ENCODE data around the gene TADA1. TPM values are rescaled to one million over a fixed set of nuclear protein-coding genes. Genes with fewer than 3 reads are reported as not detected.

TADA1 gene
- total RNA-seq, 1 experiment from 2014 or later = 13.1 TPM

GRCh38 chr1:166869318-166870099 lies 6.6 kb downstream of the TADA1 start:
- H3K27me3 Mint-ChIP-seq (ENCODE audit: unreplicated experiment) = no peaks in the 10 kb centered on the region
- no TSS peak for BruUV-seq (replicated peaks)
- peaks cover 26% of the 10 kb centered on the region for H3K36me3 Mint-ChIP-seq (ENCODE audit: insufficient read depth, unreplicated experiment)
- no peaks in the 10 kb centered on the region for H3K9me3 Mint-ChIP-seq (ENCODE audit: low read depth, unreplicated experiment)
- CTCF ChIA-PET = interaction anchor here (0.5 to 0.7 kb wide), 2 partner anchors 69 to 87 kb away, joined by 3 to 9 read pairs; no protein-coding TSS in a partner anchor
- intact Hi-C loops (cut with micrococcal nuclease; ENCODE audit: unreplicated experiment) = no loop called here
- H3K27ac Mint-ChIP-seq (ENCODE audit: unreplicated experiment) = no peak overlapping the region
- H3K4me1 Mint-ChIP-seq (ENCODE audit: low read depth, unreplicated experiment) = no peaks in the 10 kb centered on the region
- TF ChIP-seq, protein P1, sequence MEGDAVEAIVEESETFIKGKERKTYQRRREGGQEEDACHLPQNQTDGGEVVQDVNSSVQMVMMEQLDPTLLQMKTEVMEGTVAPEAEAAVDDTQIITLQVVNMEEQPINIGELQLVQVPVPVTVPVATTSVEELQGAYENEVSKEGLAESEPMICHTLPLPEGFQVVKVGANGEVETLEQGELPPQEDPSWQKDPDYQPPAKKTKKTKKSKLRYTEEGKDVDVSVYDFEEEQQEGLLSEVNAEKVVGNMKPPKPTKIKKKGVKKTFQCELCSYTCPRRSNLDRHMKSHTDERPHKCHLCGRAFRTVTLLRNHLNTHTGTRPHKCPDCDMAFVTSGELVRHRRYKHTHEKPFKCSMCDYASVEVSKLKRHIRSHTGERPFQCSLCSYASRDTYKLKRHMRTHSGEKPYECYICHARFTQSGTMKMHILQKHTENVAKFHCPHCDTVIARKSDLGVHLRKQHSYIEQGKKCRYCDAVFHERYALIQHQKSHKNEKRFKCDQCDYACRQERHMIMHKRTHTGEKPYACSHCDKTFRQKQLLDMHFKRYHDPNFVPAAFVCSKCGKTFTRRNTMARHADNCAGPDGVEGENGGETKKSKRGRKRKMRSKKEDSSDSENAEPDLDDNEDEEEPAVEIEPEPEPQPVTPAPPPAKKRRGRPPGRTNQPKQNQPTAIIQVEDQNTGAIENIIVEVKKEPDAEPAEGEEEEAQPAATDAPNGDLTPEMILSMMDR (IDR thresholded peaks at IDR 0.05; ENCODE audit: unreplicated experiment) = no peak
- no peak overlapping the region for H3K4me3 Mint-ChIP-seq (ENCODE audit: low read depth, unreplicated experiment)
- DNase-seq = no peak

DNA sequence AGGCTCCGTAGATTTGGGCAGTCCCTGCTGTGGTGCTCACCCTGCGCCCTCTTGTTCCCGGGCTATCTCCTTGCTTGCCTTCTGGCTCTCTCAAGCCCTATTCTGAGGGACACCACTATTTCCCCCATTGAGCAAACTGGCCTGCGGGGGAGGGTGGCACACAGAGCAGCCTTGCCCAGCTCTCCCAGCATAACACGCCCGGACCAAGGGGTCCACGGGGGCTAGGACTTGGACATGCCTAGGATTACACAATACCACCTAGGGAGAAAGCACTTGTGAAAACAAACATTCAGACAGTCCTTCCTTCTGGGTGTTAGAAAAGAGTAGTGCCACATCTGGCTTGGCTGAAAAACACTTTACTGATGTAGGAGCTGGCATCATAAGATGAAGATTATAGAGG lies 7.4 kb downstream of the TADA1 start:
- H3K36me3 Mint-ChIP-seq (ENCODE audit: insufficient read depth, unreplicated experiment) = peaks cover 26% of the 10 kb centered on the region
- no peak overlapping the region for H3K27ac Mint-ChIP-seq (ENCODE audit: unreplicated experiment)
- TF ChIP-seq, protein P1 (IDR thresholded peaks at IDR 0.05; ENCODE audit: unreplicated experiment) = no peak
- no peak for DNase-seq
- H3K4me1 Mint-ChIP-seq (ENCODE audit: low read depth, unreplicated experiment) = no peaks in the 10 kb centered on the region
- H3K9me3 Mint-ChIP-seq (ENCODE audit: low read depth, unreplicated experiment) = no peaks in the 10 kb centered on the region
- no peak overlapping the region for H3K4me3 Mint-ChIP-seq (ENCODE audit: low read depth, unreplicated experiment)
- intact Hi-C loops (cut with micrococcal nuclease; ENCODE audit: unreplicated experiment) = no loop called here
- CTCF ChIA-PET = interaction anchor here (0.7 kb wide), 1 partner anchor 70 kb away, joined by 3 read pairs; no protein-coding TSS in a partner anchor
- no TSS peak for BruUV-seq (replicated peaks)
- H3K27me3 Mint-ChIP-seq (ENCODE audit: unreplicated experiment) = no peaks in the 10 kb centered on the region

DNA sequence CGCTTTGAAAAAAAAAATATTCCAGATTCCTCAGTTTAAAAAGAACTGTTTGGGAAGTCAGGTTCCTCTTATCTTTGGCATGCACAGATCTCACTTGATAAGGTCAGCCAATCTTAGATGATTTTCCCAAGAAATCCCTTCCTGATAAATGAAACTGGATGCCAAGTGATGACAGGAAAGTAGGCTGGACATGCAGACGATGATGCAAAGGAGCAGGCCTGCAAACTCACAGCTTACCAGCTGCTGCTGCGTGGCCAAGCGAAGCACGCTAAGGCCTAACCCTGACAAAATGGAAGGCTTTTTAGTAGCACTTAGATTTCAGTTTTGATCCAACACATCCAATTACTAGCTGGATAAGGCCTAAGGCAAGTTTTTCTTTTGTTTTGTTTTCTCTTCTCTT lies 10.1 kb downstream of the TADA1 start:
- no TSS peak for BruUV-seq (replicated peaks)
- intact Hi-C loops (cut with micrococcal nuclease; ENCODE audit: unreplicated experiment) = no loop called here
- no peaks in the 10 kb centered on the region for H3K27me3 Mint-ChIP-seq (ENCODE audit: unreplicated experiment)
- H3K9me3 Mint-ChIP-seq (ENCODE audit: low read depth, unreplicated experiment) = no peaks in the 10 kb centered on the region
- no peak overlapping the region for H3K27ac Mint-ChIP-seq (ENCODE audit: unreplicated experiment)
- H3K4me3 Mint-ChIP-seq (ENCODE audit: low read depth, unreplicated experiment) = no peak overlapping the region
- DNase-seq = no peak
- TF ChIP-seq, protein P1 (IDR thresholded peaks at IDR 0.05; ENCODE audit: unreplicated experiment) = no peak
- no peaks in the 10 kb centered on the region for H3K4me1 Mint-ChIP-seq (ENCODE audit: low read depth, unreplicated experiment)
- CTCF ChIA-PET = no interaction called here
- peaks cover 26% of the 10 kb centered on the region for H3K36me3 Mint-ChIP-seq (ENCODE audit: insufficient read depth, unreplicated experiment)

DNA sequence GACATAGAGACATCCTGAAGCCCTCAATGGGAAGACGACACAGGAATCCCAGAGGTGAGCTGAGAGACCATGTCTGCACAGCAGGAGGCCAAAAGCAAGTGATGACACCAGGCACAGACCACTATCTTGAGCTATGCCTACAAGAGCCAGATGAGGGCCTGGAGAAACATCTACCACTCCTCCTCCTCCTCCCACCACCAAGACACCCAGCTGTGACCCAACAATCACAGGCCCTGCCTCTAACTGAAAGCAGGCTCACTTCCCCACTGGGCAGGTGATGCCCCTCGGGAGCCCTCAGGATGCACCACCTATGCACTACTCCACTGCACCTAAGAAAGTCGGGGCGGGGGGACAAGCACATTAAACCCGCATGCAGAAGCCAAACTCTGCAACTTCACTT lies 16.5 kb downstream of the TADA1 start:
- H3K4me1 Mint-ChIP-seq (ENCODE audit: low read depth, unreplicated experiment) = no peaks in the 10 kb centered on the region
- no peak overlapping the region for H3K4me3 Mint-ChIP-seq (ENCODE audit: low read depth, unreplicated experiment)
- BruUV-seq (replicated peaks) = no TSS peak
- CTCF ChIA-PET = no interaction called here
- H3K27ac Mint-ChIP-seq (ENCODE audit: unreplicated experiment) = no peak overlapping the region
- intact Hi-C loops (cut with micrococcal nuclease; ENCODE audit: unreplicated experiment) = no loop called here
- H3K9me3 Mint-ChIP-seq (ENCODE audit: low read depth, unreplicated experiment) = no peaks in the 10 kb centered on the region
- H3K36me3 Mint-ChIP-seq (ENCODE audit: insufficient read depth, unreplicated experiment) = peaks cover 20% of the 10 kb centered on the region
- no peaks in the 10 kb centered on the region for H3K27me3 Mint-ChIP-seq (ENCODE audit: unreplicated experiment)
- TF ChIP-seq, protein P1 (IDR thresholded peaks at IDR 0.05; ENCODE audit: unreplicated experiment) = no peak
- no peak for DNase-seq

All from Calu3 (cell line).